GM19395 (cell line): ENCODE data around the gene SLC30A9.

Experiments used
- ATAC-seq: cut with Tn5 transposase; IDR thresholded peaks from one replicate; pipeline ENCODE4 v1.9.1; 2021; ENCODE audit warnings: mild to moderate bottlenecking, moderate library complexity; ENCODE audit not compliant: unreplicated experiment

The SLC30A9 gene

DNA sequence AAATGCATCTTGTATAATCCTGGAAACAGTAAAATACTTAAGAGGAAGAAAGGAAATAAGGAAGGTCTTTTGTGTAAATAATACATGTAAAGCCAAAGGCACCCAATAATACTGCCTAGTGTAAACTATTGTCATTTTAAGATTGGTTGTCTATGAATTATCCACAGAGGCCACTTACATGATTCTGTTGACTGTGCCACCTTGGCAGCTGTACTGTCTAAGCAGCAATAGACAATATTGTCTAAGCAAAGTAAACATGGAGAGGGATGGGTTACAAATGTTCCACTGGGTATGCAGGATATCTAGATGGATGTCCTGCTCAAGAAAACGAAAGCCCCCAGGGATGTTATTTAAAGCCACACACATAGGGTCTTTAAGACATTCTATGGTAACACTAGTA is 142.7 kb downstream of the SLC30A9 start:
- no peak for ATAC-seq

GRCh38 chr4:42136371-42136770 is 146.0 kb downstream of the SLC30A9 start:
- no peak for ATAC-seq
